Activated CD4-positive, alpha-beta T cell treated with anti-CD3 and anti-CD28 coated beads, Interleukin-2, amount 10 ng/mL, durations not matched to agents 7 days and 5 days (primary cell): Measurements from ENCODE around the gene MAPRE2. TPM values are rescaled to one million over a fixed set of nuclear protein-coding genes. Genes with fewer than 3 reads are reported as not detected.

Experiments used
- CTCF ChIA-PET: fragments of 350-600 bp; sonication (Branson Sonifier 250); formaldehyde crosslinking; loops from one replicate; lab custom pipeline; 2021; ENCODE audit warnings: antibody characterized with exemption; lab: Charles Lee
- POLR2A ChIA-PET: fragments of 350-600 bp; sonication (Branson Sonifier 250); formaldehyde crosslinking; loops from one replicate; lab custom pipeline; 2021; ENCODE audit warnings: antibody characterized with exemption; lab: Charles Lee
- DNase-seq: peaks from one replicate; pipeline ENCODE4 v3.0.0-alpha.2; 2020
- H3K27ac Mint-ChIP-seq: one replicate; pipeline ENCODE4 v1.8.0; 2021; ENCODE audit warnings: mild to moderate bottlenecking, moderate library complexity, mixed read lengths
- H3K27me3 Mint-ChIP-seq: one replicate; pipeline ENCODE4 v1.8.0; 2021; ENCODE audit warnings: mixed read lengths
- H3K36me3 Mint-ChIP-seq: one replicate; pipeline ENCODE4 v1.8.0; 2021; ENCODE audit warnings: low read depth, mixed read lengths
- H3K4me1 Mint-ChIP-seq: one replicate; pipeline ENCODE4 v1.8.0; 2021; ENCODE audit warnings: mixed read lengths
- H3K4me3 Mint-ChIP-seq: one replicate; pipeline ENCODE4 v1.8.0; 2021; ENCODE audit warnings: mild to moderate bottlenecking, moderate library complexity, mixed read lengths
- H3K9me3 Mint-ChIP-seq: one replicate; pipeline ENCODE4 v1.8.0; 2021; ENCODE audit warnings: mixed read lengths
- total RNA-seq, 2 experiments: library from RNA; stranded (reverse); gene quantifications; one replicate each; pipeline ENCODE4 v1.2.3, GENCODE V29; 2021

Gene MAPRE2
- total RNA-seq, 2 experiments from 2014 or later, result 48.6 to 61.9 TPM

DNA sequence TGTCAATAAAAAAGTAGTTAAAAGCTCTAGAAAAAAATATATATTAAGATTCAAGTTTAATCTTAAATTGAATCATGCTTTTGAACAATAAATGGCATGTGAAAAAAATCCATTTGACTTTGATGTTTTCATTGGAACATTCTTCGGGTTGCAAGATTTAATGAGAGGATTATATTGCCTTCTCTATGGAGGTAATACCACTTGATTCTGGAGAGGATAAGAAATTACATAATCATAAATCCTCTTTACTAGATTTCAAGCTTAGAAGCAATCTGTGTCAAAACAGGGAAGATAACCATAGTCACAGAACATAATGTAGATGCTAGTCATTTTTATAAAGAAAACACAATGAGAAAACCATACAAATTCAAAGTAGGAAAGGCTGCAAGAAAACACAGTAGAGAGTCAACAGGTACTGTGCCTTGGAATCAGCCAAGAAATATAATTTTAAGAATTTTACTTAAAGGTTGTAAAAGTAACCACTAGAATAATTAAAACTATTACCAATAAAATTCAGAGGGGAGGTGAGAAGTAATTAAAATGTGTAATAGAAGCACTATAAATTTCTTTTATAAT, 18.7 kb upstream of the MAPRE2 start:
- DNase-seq, result no peak
- ChIA-PET CTCF (interaction anchor here (0.8 kb wide), 1 partner anchor 47 kb away, joined by 3 read pairs; no protein-coding TSS in a partner anchor), POLR2A (no interaction called here)
- no peak overlapping the region for H3K4me3 Mint-ChIP-seq
- H3K27me3 Mint-ChIP-seq, result peaks cover 3% of the 10 kb centered on the region
- no peak overlapping the region for H3K27ac Mint-ChIP-seq
- no peaks in the 10 kb centered on the region for H3K36me3 Mint-ChIP-seq
- peaks cover 14% of the 10 kb centered on the region for H3K4me1 Mint-ChIP-seq
- H3K9me3 Mint-ChIP-seq, result no peaks in the 10 kb centered on the region

DNA sequence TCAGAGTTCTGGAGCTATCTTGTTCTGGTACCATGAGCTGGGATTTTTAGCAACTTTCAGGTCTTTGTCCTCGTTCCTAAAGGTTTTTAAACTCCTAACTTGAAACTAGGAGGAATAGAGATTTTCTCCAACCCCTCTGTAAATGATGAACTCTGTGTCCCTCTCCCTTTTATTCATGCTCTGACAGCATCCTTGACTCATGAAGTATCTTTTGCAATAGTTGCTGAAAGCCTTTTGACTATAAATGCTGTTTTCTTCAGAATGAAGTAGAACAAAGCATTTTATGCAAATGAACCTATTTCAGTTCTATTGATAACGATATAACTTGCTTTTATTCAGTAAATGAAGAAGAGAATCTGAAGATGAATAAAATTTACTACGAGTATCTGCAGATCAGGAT, 17.0 kb upstream of the MAPRE2 start:
- peaks cover 1% of the 10 kb centered on the region for H3K36me3 Mint-ChIP-seq
- H3K4me3 Mint-ChIP-seq, result no peak overlapping the region
- CTCF ChIA-PET, result interaction anchor here (1.4 kb wide), 1 partner anchor 50 kb away, joined by 4 read pairs; no protein-coding TSS in a partner anchor
- H3K4me1 Mint-ChIP-seq, result peaks cover 23% of the 10 kb centered on the region
- no peak for DNase-seq
- POLR2A ChIA-PET, result no interaction called here
- no peak overlapping the region for H3K27ac Mint-ChIP-seq
- H3K27me3 Mint-ChIP-seq, result peaks cover 3% of the 10 kb centered on the region
- H3K9me3 Mint-ChIP-seq, result peaks cover 4% of the 10 kb centered on the region

DNA sequence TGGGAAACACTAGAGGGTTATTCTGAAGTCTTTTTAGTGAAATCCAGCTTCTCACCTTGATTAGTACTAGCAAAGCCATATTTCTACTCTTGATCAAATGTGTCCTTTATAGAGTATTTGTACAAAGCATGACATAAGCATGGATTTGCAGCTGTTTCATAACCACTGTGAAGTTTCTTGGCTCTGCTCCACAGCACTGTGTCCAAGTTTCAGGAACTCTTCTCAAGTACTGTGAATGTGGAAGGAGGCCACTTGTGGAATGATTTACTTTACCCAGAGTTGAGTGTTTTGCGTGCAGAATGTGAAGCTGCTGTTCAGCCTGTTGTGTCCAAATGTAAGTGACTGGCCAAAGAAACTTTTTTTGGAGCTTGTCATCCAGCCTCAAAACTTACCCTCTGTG, 16.2 kb upstream of the MAPRE2 start:
- no peak for DNase-seq
- peaks cover 7% of the 10 kb centered on the region for H3K36me3 Mint-ChIP-seq
- H3K4me3 Mint-ChIP-seq, result no peak overlapping the region
- H3K27me3 Mint-ChIP-seq, result peaks cover 3% of the 10 kb centered on the region
- peaks cover 4% of the 10 kb centered on the region for H3K9me3 Mint-ChIP-seq
- H3K27ac Mint-ChIP-seq, result no peak overlapping the region
- POLR2A ChIA-PET, result no interaction called here
- CTCF ChIA-PET, result interaction anchor here (0.8 to 2.1 kb wide), 7 partner anchors 14 to 221 kb away, joined by 3 to 8 read pairs (median 4); no protein-coding TSS in a partner anchor
- peaks cover 30% of the 10 kb centered on the region for H3K4me1 Mint-ChIP-seq

DNA sequence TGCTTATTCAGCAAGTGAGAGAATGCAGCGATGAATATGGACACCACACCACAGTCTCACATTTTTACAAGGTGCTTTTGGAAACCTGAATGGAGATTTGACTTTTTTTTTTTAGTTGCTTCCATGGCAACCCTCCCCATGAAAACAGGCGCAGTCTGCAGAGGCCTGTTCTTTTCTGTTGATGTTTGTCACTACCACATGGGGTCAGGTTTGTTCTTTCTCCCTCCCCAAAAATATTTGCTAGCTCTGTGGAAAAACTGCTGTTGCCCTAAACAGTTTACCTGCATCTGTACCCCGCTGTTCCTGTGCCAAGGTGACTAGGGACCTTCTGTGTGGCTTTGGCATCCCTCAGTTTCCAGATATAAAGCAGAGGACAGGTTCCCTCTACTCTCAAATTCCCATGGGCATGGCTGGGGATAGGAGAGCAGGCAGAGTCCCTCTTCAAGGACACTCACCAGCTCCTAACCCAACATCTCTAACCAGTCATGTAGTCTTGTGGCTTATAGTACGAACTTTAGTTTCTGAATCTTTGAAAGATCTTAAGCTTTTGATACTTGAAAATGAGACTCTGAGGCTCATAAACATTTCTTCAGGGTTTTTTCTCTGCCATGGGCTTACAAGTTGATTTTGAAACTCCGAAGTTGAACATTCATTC, 14.7 kb upstream of the MAPRE2 start:
- POLR2A ChIA-PET, result no interaction called here
- H3K9me3 Mint-ChIP-seq, result peaks cover 4% of the 10 kb centered on the region
- H3K4me3 Mint-ChIP-seq, result no peak overlapping the region
- peak; percentile 48 for DNase-seq
- peaks cover 10% of the 10 kb centered on the region for H3K36me3 Mint-ChIP-seq
- peaks cover 3% of the 10 kb centered on the region for H3K27me3 Mint-ChIP-seq
- peak overlapping the region; percentile 66 for H3K27ac Mint-ChIP-seq
- H3K4me1 Mint-ChIP-seq, result peaks cover 45% of the 10 kb centered on the region
- CTCF ChIA-PET, result interaction anchor here (0.6 to 2.3 kb wide), 10 partner anchors 14 to 251 kb away, joined by 3 to 11 read pairs (median 4); partner anchors contain the start of gene MAPRE2

DNA sequence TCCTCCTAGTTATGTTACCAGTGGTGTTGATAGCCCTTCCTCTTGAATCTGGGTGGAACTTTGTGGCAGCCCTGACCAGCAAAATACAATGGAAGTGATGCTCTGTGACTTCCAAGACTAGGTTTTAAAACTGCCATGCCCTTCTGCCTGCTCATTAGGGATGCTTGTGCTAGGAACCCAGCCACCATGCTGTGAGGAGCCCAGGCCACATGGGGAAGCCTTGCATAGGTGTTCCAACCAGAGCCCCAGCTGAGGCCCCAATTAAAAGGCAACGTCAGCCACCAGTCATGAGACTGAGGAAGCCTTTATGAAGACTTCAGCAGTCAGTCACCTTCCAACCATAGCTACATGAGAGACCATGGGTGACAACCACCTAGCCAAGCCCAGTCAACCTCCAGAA, 14.0 kb upstream of the MAPRE2 start:
- DNase-seq, result no peak
- Mint-ChIP-seq H3K9me3 (peaks cover 4% of the 10 kb centered on the region), H3K27ac (peak overlapping the region; percentile 66), H3K27me3 (peaks cover 3% of the 10 kb centered on the region), H3K36me3 (peaks cover 11% of the 10 kb centered on the region), H3K4me3 (no peak overlapping the region), H3K4me1 (peaks cover 52% of the 10 kb centered on the region)
- CTCF ChIA-PET, result interaction anchor here (1.0 to 2.3 kb wide), 5 partner anchors 13 to 116 kb away, joined by 3 to 11 read pairs (median 4); partner anchors contain the start of gene MAPRE2
- POLR2A ChIA-PET, result no interaction called here

DNA sequence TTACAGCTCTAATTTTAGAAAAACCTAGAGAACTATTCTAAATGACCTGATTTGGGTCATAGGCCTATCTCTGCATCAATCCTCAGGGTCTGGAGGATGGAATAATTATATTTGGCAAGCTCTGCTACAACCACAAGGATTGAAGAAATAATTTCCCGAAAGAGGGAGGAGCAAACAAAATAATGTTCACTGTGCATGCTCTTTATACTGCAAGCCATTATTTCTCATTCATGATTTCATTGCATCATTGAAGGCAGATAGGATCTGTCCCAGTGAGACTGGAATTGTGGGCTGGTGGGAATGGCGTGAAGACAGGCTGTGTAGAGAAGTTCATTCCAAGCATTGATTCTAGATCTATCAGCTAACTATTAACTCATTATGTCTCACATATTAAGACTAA, 12.7 kb upstream of the MAPRE2 start:
- Mint-ChIP-seq H3K4me1 (peaks cover 56% of the 10 kb centered on the region), H3K9me3 (peaks cover 4% of the 10 kb centered on the region), H3K36me3 (peaks cover 12% of the 10 kb centered on the region), H3K4me3 (no peak overlapping the region), H3K27ac (no peak overlapping the region), H3K27me3 (peaks cover under 1% of the 10 kb centered on the region)
- ChIA-PET CTCF (interaction anchor here (1.4 to 3.5 kb wide), 3 partner anchors 11 to 162 kb away, joined by 3 to 30 read pairs (median 6); partner anchors contain the start of gene MAPRE2), POLR2A (interaction anchor here (1.8 kb wide), 1 partner anchor 13 kb away, joined by 11 read pairs; the partner anchor contains the start of gene MAPRE2)
- no peak for DNase-seq

DNA sequence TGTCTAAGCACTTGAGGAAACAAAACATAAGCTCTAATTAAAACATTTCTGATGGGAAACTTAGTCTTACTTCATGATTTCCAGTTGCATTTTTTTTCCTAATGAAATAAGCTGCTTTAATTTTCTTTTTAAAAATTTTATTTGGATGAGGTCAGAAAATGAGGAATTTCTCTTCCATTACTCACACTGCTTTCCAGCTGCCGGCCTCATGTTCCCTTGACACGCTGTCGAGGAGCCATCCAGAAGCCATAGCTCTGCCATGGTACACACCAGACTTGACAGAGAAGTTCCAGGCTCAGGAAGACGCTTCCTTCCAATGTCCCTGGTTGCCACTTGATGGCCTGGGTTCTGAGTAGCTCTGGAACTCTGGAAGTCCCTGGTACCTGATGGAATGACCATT, 12.1 kb upstream of the MAPRE2 start:
- H3K36me3 Mint-ChIP-seq, result peaks cover 12% of the 10 kb centered on the region

DNA sequence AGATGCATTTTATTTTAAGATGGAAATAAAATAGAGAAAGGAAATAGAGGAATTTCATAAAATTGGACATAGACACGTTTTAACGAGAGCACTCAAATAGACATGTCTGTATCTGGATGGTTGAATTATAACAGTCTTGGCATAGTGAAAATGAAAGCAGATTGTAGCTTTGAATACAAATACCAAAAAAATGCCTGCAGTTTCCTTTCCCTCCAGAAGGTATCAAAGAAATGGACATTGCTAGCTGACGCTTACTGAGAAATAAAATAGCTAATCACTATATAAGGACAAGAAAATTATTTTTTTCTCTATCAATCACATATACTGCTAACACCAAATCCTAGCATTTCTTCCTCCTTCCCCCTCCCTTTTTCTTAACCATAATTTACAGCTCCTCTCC, 11.4 kb upstream of the MAPRE2 start:
- Mint-ChIP-seq H3K27me3 (no peaks in the 10 kb centered on the region), H3K36me3 (peaks cover 12% of the 10 kb centered on the region), H3K4me1 (peaks cover 56% of the 10 kb centered on the region), H3K27ac (peak overlapping the region; percentile 97), H3K4me3 (peak overlapping the region; percentile 63), H3K9me3 (peaks cover 4% of the 10 kb centered on the region)
- DNase-seq, result no peak
- POLR2A ChIA-PET, result interaction anchor here (1.0 to 1.8 kb wide), 3 partner anchors 12 to 552 kb away, joined by 3 to 11 read pairs (median 4); partner anchors contain the start of genes GALNT1 and MAPRE2
- CTCF ChIA-PET, result interaction anchor here (0.7 to 3.5 kb wide), 13 partner anchors 9 to 234 kb away, joined by 3 to 30 read pairs (median 4); partner anchors contain the start of gene MAPRE2

More for the DNA sequence above, 12.1 kb upstream of the MAPRE2 start:
- no peaks in the 10 kb centered on the region for H3K27me3 Mint-ChIP-seq
- ChIA-PET POLR2A (interaction anchor here (1.2 to 1.8 kb wide), 2 partner anchors 12 to 553 kb away, joined by 3 to 11 read pairs; partner anchors contain the start of genes GALNT1 and MAPRE2), CTCF (interaction anchor here (0.7 to 3.5 kb wide), 10 partner anchors 8 to 163 kb away, joined by 3 to 30 read pairs (median 4); partner anchors contain the start of gene MAPRE2)
- peaks cover 56% of the 10 kb centered on the region for H3K4me1 Mint-ChIP-seq
- peaks cover 4% of the 10 kb centered on the region for H3K9me3 Mint-ChIP-seq
- H3K27ac Mint-ChIP-seq, result peak overlapping the region; percentile 97
- peak overlapping the region; percentile 63 for H3K4me3 Mint-ChIP-seq
- DNase-seq, result no peak

DNA sequence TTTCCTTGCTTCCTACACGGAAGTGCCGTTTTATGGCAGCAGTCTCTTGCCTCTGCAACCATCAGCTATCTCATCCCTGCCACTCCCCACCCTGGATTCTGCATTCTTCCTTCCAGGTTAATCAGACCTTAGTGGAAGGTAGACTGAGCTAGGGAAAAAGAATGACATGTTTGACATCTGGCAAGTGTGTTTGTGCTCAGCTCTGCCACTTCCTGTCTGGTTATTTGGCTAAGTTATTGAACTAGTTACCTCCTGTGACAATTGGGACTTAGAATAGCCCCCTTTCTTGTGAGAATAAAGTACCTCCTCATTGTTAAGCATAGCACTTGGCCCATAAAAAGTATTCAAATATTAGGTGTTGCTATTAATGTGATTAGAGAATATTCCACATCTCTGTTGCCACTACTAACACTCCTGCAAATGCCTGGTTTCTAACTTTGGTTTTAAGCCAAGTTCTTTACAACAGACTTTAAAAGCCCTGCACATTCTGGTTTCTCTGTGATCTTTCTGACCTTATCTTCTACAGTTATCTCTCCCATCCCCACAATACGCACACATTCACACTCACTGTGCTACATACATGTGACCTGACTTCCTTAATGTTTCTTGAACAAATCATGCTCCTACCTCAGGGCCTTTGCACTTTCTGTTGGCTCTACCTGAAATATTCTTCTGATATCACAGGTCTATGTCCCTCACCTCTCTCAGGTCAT, 10.8 kb upstream of the MAPRE2 start:
- Mint-ChIP-seq H3K27me3 (no peaks in the 10 kb centered on the region), H3K36me3 (peaks cover 12% of the 10 kb centered on the region), H3K4me1 (peaks cover 56% of the 10 kb centered on the region), H3K9me3 (peaks cover 4% of the 10 kb centered on the region), H3K4me3 (peak overlapping the region; percentile 63), H3K27ac (peak overlapping the region; percentile 97)
- DNase-seq, result peak; percentile 40
- ChIA-PET POLR2A (interaction anchor here (1.0 to 1.8 kb wide), 3 partner anchors 11 to 551 kb away, joined by 3 to 11 read pairs (median 4); partner anchors contain the start of genes GALNT1 and MAPRE2), CTCF (interaction anchor here (0.6 to 3.5 kb wide), 11 partner anchors 9 to 316 kb away, joined by 3 to 30 read pairs (median 4); partner anchors contain the start of gene MAPRE2)

DNA sequence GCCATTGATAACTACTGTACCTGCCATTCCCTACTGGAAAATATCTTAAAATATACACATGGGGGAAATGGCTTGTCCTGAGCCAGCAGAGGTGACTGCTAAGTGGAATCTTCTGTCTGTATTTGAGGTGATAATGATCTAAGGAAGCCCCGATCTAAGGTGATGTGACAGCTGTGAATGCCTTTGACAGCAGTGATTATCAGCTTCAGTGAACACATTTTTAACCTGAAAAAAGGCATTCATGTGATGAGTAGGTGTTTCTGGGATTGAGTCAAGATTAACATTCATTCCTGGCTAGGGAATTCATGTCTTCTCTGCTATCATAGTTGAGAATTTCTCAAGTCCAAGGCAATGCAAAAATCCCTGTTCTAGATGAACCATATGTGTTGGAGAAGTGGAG, 9.1 kb upstream of the MAPRE2 start:
- H3K27me3 Mint-ChIP-seq, result no peaks in the 10 kb centered on the region
- DNase-seq, result no peak
- H3K4me3 Mint-ChIP-seq, result no peak overlapping the region
- peaks cover 12% of the 10 kb centered on the region for H3K36me3 Mint-ChIP-seq
- H3K9me3 Mint-ChIP-seq, result peaks cover 4% of the 10 kb centered on the region
- peak overlapping the region; percentile 10 for H3K27ac Mint-ChIP-seq
- ChIA-PET POLR2A (no interaction called here), CTCF (interaction anchor here (0.7 to 1.3 kb wide), 2 partner anchors 100 to 166 kb away, joined by 3 read pairs; no protein-coding TSS in a partner anchor)
- H3K4me1 Mint-ChIP-seq, result peaks cover 45% of the 10 kb centered on the region

DNA sequence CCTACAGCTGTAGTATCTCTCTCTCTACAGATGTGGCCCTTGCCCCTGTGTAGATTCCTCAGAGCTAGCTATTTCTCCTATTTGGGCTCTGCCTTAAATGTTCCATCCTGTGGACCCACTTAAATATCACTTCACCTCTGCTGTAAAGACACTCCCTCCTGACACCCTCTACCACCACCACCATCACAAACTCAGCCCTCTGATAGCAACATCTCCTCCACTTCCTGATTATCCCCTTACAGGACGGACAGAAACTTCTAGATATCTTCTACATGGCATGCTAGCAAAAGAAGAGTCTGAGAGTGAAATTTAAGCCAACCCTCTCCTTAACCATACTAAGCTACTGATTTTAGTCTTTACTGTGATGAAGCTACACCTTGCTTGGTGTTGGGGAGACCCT, 3.2 kb upstream of the MAPRE2 start:
- Mint-ChIP-seq H3K27me3 (no peaks in the 10 kb centered on the region), H3K9me3 (no peaks in the 10 kb centered on the region), H3K4me1 (peaks cover 20% of the 10 kb centered on the region), H3K36me3 (no peaks in the 10 kb centered on the region), H3K27ac (no peak overlapping the region), H3K4me3 (no peak overlapping the region)
- no peak for DNase-seq
- ChIA-PET CTCF (interaction anchor here (4.2 kb wide), 1 partner anchor 8 kb away, joined by 30 read pairs; no protein-coding TSS in a partner anchor), POLR2A (no interaction called here)
